Measurements from ENCODE around the gene C1QTNF1.
"Not testable (repeated sequence)": the region's sequence is repeated elsewhere in the genome, so short reads cannot be mapped to it uniquely, and the experiment has no call there.

The C1QTNF1 gene

GRCh38 chr17:79005063-79005861 lies 18.7 kb upstream of the C1QTNF1 start:
- no peak for DNase-seq (ENCODE audit: low read depth in 2 of 2)

- no peak for DNase-seq (ENCODE audit: low read depth in 2 of 2)
Observed at GRCh38 chr17:79006046-79006445, 17.9 kb upstream of the C1QTNF1 start.

- DNase-seq (ENCODE audit: low read depth in 2 of 2): no peak
Observed at GRCh38 chr17:79006794-79007503, 17.0 kb upstream of the C1QTNF1 start.

- no peak for DNase-seq (ENCODE audit: low read depth in 2 of 2)
Observed at GRCh38 chr17:79007504-79008381, 16.2 kb upstream of the C1QTNF1 start.

- DNase-seq (ENCODE audit: low read depth in 2 of 2): no peak
Observed at GRCh38 chr17:79008666-79009387, 15.1 kb upstream of the C1QTNF1 start.

GRCh38 chr17:79009397-79010303 lies 14.3 kb upstream of the C1QTNF1 start, which contains the start of gene CANT1:
TSS of gene CANT1 (minus strand) at chr17:79009764. CDS start at chr17:78997622, 12,142 bp downstream.
- peak; percentile 65 to 75 for DNase-seq (ENCODE audit: low read depth in 2 of 2)

GRCh38 chr17:79010304-79010646 lies 13.7 kb upstream of the C1QTNF1 start:
- DNase-seq (ENCODE audit: low read depth in 2 of 2): no peak

- no peak for DNase-seq (ENCODE audit: low read depth in 2 of 2)
Observed at GRCh38 chr17:79011451-79012147, 12.4 kb upstream of the C1QTNF1 start.

- DNase-seq (ENCODE audit: low read depth in 2 of 2): no peak
Observed at GRCh38 chr17:79012563-79013134, 11.3 kb upstream of the C1QTNF1 start.

GRCh38 chr17:79014158-79014758 lies 9.7 kb upstream of the C1QTNF1 start:
- DNase-seq (ENCODE audit: low read depth in 2 of 2): no peak

GRCh38 chr17:79017546-79018369 lies 6.2 kb upstream of the C1QTNF1 start:
- DNase-seq (ENCODE audit: low read depth in 2 of 2): no peak

GRCh38 chr17:79018370-79018695 lies 5.6 kb upstream of the C1QTNF1 start:
- DNase-seq (ENCODE audit: low read depth in 2 of 2): no peak

- no peak for DNase-seq (ENCODE audit: low read depth in 2 of 2)
Observed at GRCh38 chr17:79019261-79019631, 4.7 kb upstream of the C1QTNF1 start.

GRCh38 chr17:79019632-79020584 lies 4.1 kb upstream of the C1QTNF1 start:
- DNase-seq (ENCODE audit: low read depth in 2 of 2): peak in 1 of 2 donors; percentile 28

GRCh38 chr17:79020631-79021301 lies 3.2 kb upstream of the C1QTNF1 start:
- no peak for DNase-seq (ENCODE audit: low read depth in 2 of 2)

GRCh38 chr17:79021929-79022328 lies 2.0 kb upstream of the C1QTNF1 start:
- not testable (repeated sequence) for DNase-seq (ENCODE audit: low read depth in 2 of 2)
